ENCODE measurements around the gene CLCN3.

CLCN3 gene

DNA sequence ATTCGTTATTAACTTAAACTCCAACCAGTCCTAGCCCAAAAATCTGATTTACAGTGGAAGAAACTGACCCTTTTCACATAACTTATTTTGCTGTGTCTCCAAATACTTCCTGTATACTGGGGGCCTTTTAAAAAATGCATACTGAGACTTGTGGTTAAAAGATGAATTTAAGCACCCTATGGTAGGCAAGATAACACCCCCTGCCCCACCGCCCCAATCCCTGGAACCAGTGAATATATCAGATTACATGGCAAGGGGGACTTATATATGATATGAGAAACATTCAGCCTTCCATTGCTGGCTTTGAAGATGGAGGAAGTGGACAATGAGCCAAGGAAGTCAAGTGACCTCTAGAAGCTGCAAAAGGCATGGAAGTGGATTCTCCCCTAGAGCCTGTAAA lies 3.1 kb upstream of the CLCN3 start:
- TF ChIP-seq TAF1 (IDR thresholded peaks at IDR 0.05; ENCODE audit: borderline replicate concordance, insufficient read depth, low read length) (no peak), FOXP2 (optimal IDR thresholded peaks at IDR 0.05; ENCODE audit: borderline replicate concordance, extremely low read depth, extremely low read length, insufficient read depth) (no peak), POLR2AphosphoS5 (IDR thresholded peaks at IDR 0.05; ENCODE audit: low read depth, low read length) (no peak), SIN3A (IDR thresholded peaks at IDR 0.05; ENCODE audit: borderline replicate concordance, insufficient read depth, low read length) (no peak)
- TF ChIP-seq, protein P1, sequence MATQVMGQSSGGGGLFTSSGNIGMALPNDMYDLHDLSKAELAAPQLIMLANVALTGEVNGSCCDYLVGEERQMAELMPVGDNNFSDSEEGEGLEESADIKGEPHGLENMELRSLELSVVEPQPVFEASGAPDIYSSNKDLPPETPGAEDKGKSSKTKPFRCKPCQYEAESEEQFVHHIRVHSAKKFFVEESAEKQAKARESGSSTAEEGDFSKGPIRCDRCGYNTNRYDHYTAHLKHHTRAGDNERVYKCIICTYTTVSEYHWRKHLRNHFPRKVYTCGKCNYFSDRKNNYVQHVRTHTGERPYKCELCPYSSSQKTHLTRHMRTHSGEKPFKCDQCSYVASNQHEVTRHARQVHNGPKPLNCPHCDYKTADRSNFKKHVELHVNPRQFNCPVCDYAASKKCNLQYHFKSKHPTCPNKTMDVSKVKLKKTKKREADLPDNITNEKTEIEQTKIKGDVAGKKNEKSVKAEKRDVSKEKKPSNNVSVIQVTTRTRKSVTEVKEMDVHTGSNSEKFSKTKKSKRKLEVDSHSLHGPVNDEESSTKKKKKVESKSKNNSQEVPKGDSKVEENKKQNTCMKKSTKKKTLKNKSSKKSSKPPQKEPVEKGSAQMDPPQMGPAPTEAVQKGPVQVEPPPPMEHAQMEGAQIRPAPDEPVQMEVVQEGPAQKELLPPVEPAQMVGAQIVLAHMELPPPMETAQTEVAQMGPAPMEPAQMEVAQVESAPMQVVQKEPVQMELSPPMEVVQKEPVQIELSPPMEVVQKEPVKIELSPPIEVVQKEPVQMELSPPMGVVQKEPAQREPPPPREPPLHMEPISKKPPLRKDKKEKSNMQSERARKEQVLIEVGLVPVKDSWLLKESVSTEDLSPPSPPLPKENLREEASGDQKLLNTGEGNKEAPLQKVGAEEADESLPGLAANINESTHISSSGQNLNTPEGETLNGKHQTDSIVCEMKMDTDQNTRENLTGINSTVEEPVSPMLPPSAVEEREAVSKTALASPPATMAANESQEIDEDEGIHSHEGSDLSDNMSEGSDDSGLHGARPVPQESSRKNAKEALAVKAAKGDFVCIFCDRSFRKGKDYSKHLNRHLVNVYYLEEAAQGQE (IDR thresholded peaks at IDR 0.05; ENCODE audit: insufficient read depth in 1 of 2, low read depth in 2 of 2, low read length in 2 of 2) = no peak

DNA sequence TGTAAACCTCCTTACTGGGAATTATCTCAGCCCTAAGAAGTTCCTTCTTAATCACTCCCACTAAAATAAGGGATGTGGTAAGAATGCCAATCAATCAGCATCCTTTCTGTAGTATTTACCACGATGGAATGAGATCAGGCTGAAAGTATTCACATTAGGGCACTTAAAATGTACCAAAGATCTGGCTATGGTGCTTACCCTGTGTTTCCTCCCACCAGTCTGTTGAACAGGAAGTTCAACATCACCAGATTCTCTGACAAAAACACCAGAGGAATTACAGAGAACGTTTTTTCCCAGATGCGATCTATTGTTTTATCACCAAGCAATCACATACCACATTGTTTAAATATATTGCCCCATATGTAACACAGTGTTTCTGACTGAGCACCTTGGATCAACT lies 2.1 kb upstream of the CLCN3 start:
- no peak for TF ChIP-seq FOXP2 (optimal IDR thresholded peaks at IDR 0.05; ENCODE audit: borderline replicate concordance, extremely low read depth, extremely low read length, insufficient read depth)
- TF ChIP-seq TAF1 (IDR thresholded peaks at IDR 0.05; ENCODE audit: borderline replicate concordance, insufficient read depth, low read length) = no peak
- TF ChIP-seq POLR2AphosphoS5 (IDR thresholded peaks at IDR 0.05; ENCODE audit: low read depth, low read length) = no peak
- TF ChIP-seq, protein P1 (IDR thresholded peaks at IDR 0.05; ENCODE audit: insufficient read depth in 1 of 2, low read depth in 2 of 2, low read length in 2 of 2) = no peak
- no peak for TF ChIP-seq SIN3A (IDR thresholded peaks at IDR 0.05; ENCODE audit: borderline replicate concordance, insufficient read depth, low read length)

DNA sequence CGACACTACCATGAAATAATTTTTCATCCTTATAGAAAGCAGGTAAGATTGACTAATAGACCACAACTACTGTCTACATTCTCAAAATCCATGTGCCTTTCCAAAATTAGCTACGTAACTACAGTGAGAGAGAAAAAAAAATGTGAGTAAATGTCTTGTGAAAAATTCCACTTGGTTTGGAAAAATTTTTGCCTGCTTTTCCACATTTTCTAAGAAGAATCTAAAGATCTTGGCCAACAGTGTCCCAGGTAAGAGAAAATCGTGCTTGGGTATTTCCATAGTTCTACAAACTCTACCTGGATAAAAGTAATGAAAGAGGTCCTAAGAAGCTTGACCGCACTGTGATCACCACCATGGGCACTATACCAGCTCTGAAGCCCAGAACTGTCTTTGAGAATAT lies 1.4 kb upstream of the CLCN3 start:
- no peak for TF ChIP-seq TAF1 (IDR thresholded peaks at IDR 0.05; ENCODE audit: borderline replicate concordance, insufficient read depth, low read length)
- TF ChIP-seq SIN3A (IDR thresholded peaks at IDR 0.05; ENCODE audit: borderline replicate concordance, insufficient read depth, low read length) = no peak
- TF ChIP-seq FOXP2 (optimal IDR thresholded peaks at IDR 0.05; ENCODE audit: borderline replicate concordance, extremely low read depth, extremely low read length, insufficient read depth) = no peak
- no peak for TF ChIP-seq POLR2AphosphoS5 (IDR thresholded peaks at IDR 0.05; ENCODE audit: low read depth, low read length)
- TF ChIP-seq, protein P1 (IDR thresholded peaks at IDR 0.05; ENCODE audit: insufficient read depth in 1 of 2, low read depth in 2 of 2, low read length in 2 of 2) = no peak

DNA sequence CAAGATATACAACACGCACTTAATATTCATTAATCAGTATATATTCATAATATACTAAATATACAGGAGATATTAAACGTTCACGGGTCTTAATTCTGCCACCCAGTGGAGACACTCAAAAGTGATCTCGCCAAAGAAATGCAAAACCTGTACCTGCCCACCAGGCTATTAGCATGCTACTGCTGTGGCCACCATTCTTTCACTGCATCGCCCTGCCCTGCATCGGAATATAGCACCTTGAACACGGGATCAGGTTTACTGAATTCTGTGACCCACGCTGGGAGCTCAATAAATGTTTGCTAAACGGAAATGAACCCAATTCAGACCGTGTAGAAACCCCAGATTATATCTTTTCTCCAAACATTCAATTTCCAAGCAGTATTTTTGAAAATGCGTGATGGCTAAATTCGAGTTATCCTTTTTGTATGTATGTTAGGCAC lies 840 bp upstream of the CLCN3 start:
- TF ChIP-seq TAF1 (IDR thresholded peaks at IDR 0.05; ENCODE audit: borderline replicate concordance, insufficient read depth, low read length) (no peak), POLR2AphosphoS5 (IDR thresholded peaks at IDR 0.05; ENCODE audit: low read depth, low read length) (no peak), FOXP2 (optimal IDR thresholded peaks at IDR 0.05; ENCODE audit: borderline replicate concordance, extremely low read depth, extremely low read length, insufficient read depth) (no peak), SIN3A (IDR thresholded peaks at IDR 0.05; ENCODE audit: borderline replicate concordance, insufficient read depth, low read length) (no peak)
- TF ChIP-seq, protein P1 (IDR thresholded peaks at IDR 0.05; ENCODE audit: insufficient read depth in 1 of 2, low read depth in 2 of 2, low read length in 2 of 2) = no peak

DNA sequence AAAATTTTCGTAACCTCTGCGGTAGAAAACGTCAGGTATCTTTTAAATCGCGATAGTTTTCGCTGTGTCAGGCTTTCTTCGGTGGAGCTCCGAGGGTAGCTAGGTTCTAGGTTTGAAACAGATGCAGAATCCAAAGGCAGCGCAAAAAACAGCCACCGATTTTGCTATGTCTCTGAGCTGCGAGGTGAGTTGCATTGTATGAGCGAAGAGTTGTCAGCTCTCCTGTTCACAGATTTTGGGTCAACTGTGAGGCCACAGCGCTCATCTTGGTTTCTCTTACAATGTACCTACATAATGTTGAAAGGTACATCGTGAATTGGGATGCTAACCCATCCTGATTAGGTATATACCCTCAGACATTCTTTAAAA lies 486 bp downstream of the CLCN3 start:
- no peak for TF ChIP-seq POLR2AphosphoS5 (IDR thresholded peaks at IDR 0.05; ENCODE audit: low read depth, low read length)
- TF ChIP-seq, protein P1 (IDR thresholded peaks at IDR 0.05; ENCODE audit: insufficient read depth in 1 of 2, low read depth in 2 of 2, low read length in 2 of 2) = no peak
- TF ChIP-seq SIN3A (IDR thresholded peaks at IDR 0.05; ENCODE audit: borderline replicate concordance, insufficient read depth, low read length) = no peak
- TF ChIP-seq FOXP2 (optimal IDR thresholded peaks at IDR 0.05; ENCODE audit: borderline replicate concordance, extremely low read depth, extremely low read length, insufficient read depth) = no peak
- no peak for TF ChIP-seq TAF1 (IDR thresholded peaks at IDR 0.05; ENCODE audit: borderline replicate concordance, insufficient read depth, low read length)
